Stimulated activated CD8-positive, alpha-beta memory T cell treated with anti-CD3 and anti-CD28 coated beads, Interleukin-15, amount 100 ng/mL, for 1 hour (primary cell): ENCODE results near the gene DGKQ.
A peak's percentile ranks its signal among the peaks of the same experiment; 100 is the strongest.
"Not testable (repeated sequence)": the region's sequence is repeated elsewhere in the genome, so short reads cannot be mapped to it uniquely, and the experiment has no call there.

ENCODE experiments used
- DNase-seq: peaks from one replicate; pipeline ENCODE4 v3.0.0-alpha.2; 2020; ENCODE audit warnings: low read depth

DGKQ gene

GRCh38 chr4:993111-994029 is 20.0 kb upstream of the DGKQ start, which contains the start of gene SLC26A1:
Gene SLC26A1 (minus strand): TSS chr4:993404. CDS start chr4:991703, 1,701 bp downstream.
- DNase-seq = no peak

- DNase-seq = no peak
Observed at GRCh38 chr4:992297-993110, 19.1 kb upstream of the DGKQ start.

GRCh38 chr4:991451-992296 is 18.3 kb upstream of the DGKQ start:
- no peak for DNase-seq

- DNase-seq = no peak
Observed at GRCh38 chr4:990746-991367, 17.5 kb upstream of the DGKQ start.

GRCh38 chr4:989722-990471 is 16.5 kb upstream of the DGKQ start:
- DNase-seq = no peak

- no peak for DNase-seq
Observed at GRCh38 chr4:988726-989721, 15.7 kb upstream of the DGKQ start.

DNA sequence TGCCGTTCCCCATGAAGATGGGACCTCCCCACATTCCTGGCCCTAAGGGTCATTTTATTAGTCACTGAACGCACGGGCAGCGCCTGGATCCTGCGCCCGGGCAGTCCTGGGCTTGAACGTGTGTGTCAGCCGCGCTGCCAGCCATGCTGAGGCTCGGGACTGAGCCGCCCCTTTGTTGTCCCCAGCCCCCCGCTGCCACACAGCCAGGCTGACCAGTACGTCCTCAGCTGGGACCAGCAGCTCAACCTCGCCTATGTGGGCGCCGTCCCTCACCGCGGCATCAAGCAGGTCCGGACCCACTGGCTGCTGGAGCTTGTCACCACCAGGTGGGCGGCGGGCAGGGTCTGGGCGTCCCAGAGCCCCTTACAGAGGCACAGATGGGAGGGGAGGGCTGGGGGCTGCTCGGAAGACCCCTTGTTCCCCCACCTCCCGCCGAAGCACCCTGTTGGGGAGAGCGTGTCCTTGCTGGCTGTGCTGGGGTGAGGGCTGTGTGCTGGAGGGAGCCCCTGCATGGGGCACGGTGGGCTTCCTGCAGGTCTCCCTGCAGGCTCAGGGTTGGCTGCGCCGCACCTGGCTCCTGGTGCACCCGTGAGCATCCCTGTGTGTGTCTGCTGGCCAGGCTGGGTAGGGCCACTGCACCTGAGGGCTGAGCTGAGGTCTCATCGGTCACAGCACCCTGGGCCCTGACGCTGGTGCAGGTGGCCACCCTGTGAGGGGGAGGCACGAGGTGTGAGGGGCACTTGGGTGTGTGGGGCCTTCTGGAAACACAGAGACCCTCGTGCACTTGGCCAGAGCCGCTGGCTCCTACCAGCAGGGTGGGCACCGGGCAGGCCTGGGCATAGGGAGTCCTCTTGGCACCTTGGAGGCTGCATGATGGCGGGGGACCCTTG is 14.5 kb upstream of the DGKQ start:
- no peak for DNase-seq

DNA sequence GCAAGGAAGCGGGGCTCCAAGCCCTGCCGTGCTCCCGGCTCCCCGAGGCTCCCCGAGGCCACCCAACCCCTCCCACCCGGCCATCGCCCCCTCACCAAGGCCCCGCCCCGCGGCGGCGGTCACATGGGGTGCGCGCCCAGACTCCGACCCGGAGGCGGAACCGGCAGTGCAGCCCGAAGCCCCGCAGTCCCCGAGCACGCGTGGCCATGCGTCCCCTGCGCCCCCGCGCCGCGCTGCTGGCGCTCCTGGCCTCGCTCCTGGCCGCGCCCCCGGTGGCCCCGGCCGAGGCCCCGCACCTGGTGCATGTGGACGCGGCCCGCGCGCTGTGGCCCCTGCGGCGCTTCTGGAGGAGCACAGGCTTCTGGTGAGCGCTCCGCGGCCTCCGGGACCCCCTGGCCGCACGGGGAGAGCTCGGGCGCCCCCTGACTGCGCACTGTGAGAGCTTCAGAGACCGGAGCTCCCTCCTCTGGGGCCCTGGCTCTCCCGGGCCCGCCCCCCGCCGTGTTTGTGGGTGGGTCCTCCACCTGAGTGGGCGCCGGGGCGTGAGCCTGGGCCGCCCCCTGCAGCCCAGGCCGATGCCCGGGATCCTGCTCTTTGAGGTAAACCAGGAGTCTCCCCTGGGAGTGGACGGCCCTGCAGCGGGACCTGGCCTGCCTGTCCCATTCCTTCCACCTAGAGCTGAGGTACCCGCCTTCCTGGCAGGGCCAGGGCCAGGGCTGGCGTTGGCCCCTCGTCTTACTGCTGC is 13.7 kb upstream of the DGKQ start, which contains the start of gene IDUA:
Gene IDUA, plus strand, starts transcription at position 166 of the 745 bp plus-strand sequence. Its CDS starts 41 bp downstream, at position 207.
- DNase-seq = peak; percentile 80

DNA sequence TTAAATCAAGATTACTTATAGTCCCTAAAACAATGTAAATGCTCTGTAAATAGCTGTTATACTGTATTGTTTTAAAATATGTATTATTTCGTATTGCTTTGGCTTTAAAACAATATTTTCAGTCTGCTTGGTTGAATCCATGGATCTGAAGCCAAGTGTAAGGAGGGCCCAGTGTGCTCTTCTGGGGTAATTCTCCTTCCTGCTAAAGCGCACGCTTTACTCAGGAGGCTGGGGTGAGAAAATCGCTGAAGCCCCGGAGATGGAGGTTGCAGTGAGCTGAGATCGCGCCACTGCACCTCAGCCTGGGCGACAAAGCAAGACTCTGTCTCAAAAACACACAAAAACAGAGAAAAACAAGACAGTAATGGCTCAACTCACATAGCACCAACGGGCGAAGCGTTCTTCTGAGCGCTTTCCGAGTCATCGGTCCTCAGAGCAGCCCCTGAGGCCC is 13.1 kb upstream of the DGKQ start:
- no peak for DNase-seq

- DNase-seq = peak; percentile 41
Observed at GRCh38 chr4:985123-985830, 11.9 kb upstream of the DGKQ start.

DNA sequence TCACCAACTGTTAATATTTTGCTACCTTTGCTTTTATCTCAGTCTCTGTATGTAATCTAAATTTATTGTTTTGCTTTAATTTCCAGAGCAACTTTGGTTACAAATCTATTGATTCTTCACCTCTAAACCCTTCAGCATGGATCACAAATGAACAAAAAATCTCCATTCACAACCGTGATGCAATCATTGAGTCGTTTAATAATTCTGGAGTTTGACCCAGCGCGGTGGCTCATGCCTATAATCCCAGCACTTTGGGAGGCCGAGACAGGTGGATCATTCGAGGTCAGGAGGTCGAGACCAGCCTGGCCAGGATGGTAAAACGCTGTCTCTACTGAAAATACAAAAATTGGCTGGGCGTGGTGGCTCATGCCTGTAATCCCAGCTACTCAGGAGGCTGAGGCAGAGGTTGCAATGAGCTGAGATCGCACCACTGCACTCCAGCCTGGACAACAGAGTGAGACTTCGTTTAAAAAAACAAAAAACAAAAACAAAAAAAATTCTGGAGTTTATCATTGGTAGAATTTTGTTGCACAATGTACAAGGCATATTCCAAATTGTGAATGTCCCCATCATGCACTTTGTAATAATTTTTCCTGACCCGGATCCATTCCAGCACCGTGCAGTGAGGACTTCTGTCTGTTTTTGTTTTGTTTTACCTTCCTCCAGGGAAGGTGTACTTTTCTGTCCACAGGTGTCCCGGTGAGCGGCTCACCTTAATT is 11.1 kb upstream of the DGKQ start:
- DNase-seq = no peak

DNA sequence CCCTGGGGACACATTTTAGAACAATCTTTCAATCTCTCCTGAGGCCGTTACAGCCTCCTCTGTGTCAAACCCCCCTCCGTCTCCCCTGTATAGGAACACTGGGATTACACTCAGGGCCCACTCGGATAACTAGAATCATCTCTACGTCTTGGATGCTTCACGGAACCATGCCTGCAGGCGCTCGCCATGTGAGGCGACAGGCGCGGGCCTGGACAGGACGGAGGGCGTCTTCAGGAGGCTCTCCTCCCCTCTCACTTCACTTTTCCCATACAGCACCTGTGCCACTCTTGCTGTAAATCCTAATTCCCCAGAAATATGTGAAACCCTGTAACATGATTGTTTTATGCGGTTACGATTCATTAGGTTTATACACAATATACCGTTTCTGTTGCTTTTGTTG is 9.4 kb upstream of the DGKQ start:
- DNase-seq = no peak

DNA sequence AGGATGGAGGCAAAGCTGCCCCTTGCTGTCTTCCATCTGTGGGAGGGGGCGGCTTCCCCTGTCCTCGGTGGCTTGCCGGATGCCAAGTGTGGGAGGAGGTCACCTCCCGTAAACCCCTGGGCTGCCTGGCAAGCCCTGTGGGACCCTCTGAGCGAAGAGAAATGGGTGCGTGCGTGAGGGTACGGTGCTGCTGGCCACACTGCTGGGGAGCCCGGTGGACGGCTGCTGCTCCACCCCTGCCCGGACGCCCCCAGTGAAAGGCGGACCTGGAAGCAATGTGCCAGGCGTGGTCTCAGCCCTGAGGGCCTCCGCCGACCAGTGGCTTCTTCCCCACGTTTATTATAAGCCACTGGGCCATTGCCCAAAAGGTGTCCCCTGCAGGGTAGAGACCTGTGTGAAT is 8.9 kb upstream of the DGKQ start:
- DNase-seq = no peak

DNA sequence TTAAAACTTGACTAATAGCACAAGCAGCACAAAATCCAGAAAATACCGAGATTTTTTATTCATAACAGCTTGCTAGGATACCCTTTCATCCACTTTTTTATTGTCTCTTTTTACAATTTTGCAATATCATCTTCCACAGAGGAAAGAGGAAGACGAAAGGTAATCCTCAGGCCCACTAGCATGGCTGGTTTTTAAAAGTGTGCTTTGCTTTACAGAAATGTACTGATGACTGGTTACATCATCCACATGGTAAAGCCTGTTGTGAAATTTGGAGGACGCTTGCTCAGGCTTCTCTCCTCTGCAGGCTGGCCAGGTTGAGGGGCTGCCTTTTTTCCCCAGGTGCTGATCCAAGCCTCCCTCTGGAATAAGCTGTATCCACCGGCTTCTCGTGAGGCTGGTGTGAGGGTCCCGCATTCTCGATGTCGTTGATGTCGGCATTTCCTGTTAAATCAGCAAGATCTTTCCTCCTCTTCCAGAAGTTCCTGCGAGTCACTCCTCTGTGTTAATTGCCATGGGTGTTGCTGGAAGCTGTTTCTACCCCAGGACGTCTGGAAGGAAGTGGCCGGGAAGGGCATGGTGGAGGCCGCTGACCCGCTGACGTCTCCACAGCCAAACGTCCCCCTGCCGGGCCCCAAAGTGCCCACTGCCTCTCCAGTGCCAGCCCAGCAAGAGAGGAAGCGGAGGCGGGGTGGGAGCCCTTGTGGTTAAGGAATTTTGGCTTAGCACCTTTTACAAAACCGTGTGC is 5.8 kb upstream of the DGKQ start:
- DNase-seq = no peak

- DNase-seq = not testable (repeated sequence)
Observed at GRCh38 chr4:976016-976415, 2.6 kb upstream of the DGKQ start.

- DNase-seq = no peak
Observed at GRCh38 chr4:974668-975067, 1.3 kb upstream of the DGKQ start.
